Femur (tissue), 1 donor: Measurements from ENCODE around the gene P4HA2.

ENCODE experiments used
- DNase-seq: peaks from one replicate; pipeline ENCODE4 v3.0.0-alpha.2; 2017

P4HA2 gene

DNA sequence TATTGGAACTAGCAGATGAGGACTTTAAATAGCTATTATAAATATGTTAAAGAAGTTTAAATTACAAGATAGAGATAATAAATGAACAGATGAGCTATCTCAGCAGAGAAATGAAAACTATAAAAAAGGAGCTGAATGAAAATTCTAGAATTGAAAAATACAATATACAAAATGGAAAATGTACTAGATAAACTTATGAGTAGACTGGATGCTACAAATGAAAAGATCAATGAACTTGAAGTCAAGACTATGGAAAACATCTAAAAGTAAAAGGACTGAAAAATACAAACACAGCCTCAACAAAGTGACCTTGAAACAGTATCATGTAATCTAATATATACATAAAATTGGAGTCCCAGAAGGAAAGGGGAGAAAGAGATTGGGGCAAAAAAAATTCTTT is 19.2 kb upstream of the P4HA2 start:
- DNase-seq = no peak

DNA sequence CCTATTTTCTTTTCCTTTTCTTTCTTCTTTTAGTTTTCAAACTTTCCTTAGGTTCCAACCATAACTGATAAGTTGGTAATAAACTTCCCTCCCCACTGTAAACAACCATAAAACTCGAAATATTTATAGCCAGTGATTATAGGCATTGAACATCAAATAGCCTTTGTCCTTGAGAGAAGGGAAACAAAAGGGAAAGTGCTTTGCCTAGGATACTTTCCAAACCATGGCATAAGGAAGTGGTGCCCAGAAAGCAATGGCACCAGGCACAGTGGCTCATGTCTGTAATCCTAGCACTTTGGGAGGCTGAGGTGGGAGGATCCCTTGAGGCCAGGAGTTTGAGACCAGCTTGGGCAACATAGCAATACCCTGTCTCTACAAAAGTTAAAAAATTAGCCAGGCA is 17.9 kb upstream of the P4HA2 start:
- DNase-seq = no peak

DNA sequence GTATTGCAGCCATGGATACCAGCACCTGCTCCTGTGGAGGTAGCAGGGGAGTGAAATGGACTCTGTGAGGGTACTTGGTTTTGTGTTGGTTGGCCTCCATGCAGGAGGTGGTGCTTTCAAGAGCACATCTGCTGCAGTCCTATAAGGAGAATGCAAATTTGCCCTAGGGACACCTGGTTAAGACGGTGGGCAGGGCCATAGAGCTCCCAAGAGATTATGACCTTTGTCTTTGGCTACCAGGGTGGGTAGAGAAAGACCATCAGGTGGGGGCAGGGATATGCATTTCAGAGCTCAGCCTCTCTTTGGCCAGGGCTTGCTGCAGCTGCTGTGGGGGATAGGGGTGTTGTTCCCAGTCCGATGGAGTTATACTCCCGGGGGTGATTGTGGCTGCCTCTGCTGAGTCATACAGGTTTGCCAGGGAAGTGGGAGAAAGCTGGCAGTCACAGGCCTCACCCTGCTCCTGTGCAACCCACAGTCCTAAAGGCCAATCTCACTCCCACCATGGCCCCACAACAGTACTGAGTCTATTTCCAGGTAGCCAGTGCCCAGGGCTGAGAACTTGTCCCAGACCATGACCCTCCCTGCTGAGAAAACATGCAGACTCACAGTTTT is 15.8 kb upstream of the P4HA2 start:
- DNase-seq = peak; percentile 10

DNA sequence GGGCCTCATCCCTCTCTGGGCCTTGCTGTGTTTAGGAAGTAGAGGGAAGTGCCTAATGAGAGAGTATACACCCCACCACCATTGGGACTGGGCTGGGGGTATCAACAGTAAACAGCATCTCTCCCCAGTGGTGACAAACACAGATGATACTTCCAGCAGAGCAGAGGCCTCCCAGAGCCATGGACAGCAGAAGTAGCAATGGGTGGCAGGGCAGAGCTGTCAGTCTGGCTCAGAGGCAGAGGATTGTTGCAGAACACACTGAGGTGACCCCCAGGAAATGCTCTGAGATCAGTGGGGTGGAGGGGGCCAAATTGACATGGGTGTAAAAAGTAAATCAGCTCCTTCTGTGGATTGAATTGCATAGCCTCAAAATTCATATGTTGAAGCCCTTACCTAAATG is 12.1 kb upstream of the P4HA2 start:
- DNase-seq = peak; percentile 0

DNA sequence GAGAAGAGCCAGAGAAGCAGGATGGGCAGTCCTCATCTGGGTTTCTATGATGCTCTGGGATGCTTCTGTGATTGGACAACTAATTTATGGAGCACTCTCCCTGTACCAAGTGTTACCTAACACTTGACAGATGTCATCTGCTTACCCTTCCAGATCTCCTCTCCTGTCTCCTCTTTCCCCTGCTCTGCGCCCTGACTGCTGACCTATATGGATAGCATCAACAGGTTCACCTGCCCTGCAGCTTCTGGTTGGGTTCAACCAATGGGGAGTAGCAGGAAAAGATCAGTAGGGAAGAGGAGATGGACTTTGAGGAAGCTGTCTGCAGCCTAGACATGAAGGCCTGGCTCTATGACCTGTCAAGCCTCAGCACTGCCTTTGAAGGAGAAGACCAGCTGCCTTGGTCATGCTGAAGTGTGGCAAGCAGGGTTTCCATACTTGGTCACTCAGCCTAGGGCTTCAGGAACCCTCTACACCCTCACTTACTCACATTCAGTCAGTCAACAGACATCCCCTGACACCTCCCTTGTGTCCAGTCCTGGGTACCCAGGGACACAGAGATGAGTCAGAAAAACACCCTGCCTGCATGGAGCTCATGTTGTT is 11.3 kb upstream of the P4HA2 start:
- peak; percentile 13 for DNase-seq

DNA sequence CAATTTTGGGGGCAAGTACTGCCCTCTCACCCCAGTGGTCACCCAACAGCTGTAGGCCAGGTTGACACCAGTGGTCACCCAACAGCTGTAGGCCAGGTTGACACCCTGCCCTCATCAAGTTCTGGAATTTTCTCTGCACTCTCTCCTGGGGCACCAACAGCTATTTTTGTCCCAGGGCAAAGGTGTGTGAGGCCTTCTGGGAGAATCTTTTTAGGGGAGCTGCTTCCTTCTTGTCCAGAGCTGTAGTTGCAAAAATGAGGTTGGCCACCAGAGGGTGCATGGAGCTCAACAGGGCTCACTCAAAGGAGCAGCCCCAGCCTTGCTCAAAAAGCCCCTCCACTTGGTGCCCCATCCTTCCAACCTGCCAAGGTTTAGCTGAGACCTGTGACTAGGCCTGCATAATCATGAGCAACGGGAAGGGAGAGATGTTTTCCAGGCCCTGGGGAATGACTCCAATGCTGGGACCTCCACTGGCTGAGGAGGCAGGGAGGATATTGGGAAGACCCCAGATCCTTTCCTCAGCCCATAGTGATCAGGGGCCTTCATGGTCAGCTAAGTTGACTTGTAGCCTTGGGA is 10.6 kb upstream of the P4HA2 start:
- DNase-seq = peak; percentile 80

DNA sequence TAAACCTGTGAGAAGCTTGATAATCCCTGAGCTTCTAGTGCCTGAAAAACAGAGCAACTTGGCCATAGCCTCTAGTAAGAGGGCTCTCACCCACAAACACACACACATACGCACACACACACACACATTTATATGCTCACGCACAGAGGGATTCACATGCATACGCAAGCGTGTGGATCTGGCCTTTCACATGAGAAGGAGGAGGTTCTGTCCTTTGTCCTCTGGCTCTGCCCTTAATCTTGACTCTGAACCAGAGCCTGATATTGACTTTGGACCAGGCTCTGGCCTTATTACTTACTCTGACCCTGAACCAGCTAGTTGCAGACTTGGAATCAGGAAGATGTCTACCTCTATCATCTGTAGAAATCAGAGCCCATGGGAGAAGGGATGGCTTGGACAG is 10.0 kb upstream of the P4HA2 start:
- peak; percentile 15 for DNase-seq

DNA sequence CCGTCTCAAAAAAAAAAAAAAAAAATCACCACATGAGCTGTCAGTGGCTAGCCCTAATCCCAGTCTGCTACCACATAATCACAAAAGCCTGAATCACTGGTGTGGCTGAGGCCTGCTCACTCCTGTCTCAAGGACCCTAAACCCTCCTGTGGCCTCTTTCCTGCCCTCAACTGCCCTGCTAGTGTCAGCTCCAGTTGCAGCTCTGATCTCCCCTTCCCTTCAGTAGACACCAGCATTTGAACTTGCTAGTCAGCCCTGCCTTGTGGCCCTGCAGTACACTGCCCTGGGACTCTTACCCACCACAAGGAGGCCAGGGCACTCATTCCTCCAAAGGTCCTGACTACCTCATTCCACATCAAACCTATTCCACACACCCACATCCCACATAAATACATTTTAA is 9.5 kb upstream of the P4HA2 start:
- peak; percentile 56 for DNase-seq

DNA sequence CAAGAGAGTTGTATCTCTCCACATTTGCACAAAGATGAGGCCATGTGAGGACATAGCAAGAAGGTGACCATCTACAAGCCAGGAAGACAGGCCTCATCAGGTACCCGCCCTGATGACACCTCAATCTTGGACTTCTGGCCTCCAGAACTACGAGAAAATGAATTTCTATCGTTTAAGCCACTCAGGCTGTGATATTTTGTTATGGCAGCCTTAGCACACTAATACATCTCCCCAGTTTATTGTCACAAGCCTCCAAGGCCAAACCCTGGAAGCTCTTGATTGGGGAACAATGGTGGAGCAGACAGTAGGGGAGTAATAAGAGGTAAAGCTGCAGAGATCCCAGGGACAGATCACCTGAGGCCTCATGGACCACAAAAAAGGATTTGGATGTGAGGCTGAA is 7.7 kb upstream of the P4HA2 start:
- DNase-seq = peak; percentile 5

DNA sequence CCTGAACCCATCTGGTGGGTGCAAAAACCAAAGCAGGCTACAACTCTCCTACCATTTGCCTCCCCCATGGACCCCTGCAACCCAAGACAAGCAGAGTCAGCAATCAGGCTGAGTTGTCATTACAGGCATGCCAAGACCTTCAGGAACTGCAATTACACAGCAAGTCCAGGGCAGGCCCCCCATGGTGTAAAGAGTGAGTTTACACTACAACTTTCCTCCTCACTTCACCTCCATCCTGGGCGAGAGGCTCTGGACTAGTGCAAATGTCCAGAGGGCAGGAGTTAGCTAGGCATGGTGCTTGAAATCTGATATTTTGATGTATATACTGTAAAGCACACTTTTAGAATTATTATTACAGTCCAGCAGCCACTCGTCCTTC is 7.0 kb upstream of the P4HA2 start:
- peak; percentile 13 for DNase-seq

DNA sequence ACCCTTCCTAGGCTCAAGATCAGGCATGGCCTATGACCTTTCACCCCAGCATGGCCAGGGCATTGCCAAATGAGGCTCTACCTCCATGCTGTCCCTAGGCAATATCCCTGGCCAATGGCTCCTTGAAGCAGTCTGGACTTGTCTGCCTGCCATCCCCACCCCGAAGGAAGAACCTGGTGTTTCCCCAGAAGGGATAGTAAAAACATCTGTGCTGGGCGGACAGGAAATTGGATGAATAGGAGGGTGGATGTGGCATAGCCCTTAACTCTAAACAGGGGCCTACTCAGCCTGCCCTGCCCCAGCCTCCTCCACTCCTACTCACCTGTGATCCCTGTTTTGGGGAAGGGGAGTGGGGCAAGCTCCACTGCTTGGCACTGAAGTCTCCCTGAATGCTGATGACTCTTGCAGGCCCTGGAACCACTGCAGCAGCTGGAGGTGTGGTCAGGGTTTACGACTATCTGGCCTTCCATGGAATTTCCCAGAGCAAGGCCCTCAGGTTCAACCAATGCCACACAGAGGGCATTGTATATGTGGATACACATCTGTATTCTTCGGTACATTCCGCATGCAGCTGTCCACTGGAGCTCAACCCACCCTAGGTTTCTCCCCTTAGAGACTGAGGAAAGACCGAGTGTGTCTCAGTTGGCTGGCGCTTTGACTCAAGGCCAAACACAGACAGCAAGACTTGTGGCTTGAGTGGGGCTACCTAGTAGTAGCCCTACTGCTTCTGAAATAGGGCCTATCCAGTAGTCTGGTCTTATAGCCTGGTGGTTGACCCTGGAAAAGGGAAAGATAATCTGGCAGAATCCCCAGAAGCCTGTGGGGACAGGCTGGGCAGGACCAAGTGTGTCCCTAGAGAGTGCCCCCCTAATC is 6.4 kb upstream of the P4HA2 start:
- peak; percentile 20 for DNase-seq

DNA sequence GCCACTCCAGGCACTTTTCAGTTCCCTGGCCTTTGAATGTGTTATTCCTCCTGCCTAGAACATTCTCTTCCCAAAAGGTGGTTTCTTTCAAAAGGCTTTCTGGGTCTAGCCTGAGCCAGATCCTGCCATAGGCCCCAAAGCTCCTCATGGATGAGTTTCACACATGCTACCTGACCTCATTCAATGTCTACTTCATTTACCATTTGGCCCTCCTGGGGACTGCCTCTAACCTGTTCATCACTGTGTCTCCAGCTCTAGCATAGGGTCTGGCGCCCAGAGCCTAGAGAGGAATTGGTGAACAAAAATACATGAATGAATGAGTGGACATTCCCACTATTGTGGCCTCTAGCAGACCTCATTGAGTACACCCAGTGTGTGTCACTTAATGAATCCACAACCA is 5.4 kb upstream of the P4HA2 start:
- DNase-seq = peak; percentile 5

DNA sequence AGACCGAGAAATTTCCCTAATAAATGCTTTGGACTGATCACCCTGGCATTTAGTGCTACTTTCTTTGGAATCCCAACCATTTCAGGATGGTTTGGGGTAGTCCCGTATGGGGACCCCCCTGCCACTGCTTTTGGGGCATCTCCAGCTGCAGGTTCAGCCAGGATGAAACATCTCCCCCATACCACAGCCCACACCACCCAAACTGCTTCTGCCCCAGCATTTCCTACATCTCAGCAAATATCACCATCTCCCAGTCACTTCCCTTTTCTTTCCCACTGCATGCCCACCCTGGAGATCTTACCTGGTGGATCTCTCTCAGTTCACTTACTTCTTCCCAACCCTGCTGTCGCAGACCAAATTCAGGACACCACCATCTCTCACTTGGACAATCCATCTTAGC is 4.8 kb upstream of the P4HA2 start:
- DNase-seq = no peak

DNA sequence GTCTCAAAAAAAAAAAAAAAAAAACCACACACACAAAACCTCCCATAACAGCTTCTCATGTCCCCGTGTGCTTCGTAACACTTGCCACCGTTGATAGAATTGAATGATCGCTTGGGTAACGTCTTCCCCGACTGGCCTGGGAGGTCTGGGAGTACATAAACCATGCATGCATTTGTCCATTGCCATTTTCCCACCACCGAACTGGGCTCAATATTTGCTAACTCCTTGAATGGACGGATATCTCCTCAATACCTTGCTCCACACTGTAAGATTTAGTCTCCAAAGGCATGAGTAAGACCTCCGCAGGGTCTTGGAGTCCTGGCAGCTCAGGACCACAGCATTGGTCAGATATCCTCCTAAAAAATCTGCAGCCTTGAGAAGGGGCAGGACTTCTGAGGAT is 3.2 kb upstream of the P4HA2 start:
- peak; percentile 7 for DNase-seq

DNA sequence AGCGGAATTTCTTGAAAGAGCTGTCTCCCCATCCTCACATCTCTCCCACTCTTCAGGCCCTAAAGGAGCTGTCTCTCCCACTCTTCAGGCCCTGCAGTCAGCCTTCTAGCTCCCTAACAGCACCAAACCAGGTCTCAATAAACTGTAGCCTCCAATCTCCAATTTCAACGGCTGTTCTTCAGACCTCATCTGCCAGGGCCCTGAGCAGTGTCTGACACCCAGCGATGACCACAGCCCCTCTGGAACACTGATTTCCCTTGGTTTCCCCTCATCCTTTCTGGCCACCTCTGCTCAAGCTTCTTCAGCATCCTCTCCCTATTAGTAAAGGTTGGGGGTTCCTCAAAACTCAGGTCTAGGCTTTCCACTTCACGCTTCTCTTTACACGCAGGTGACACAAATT is 1.6 kb upstream of the P4HA2 start:
- peak; percentile 14 for DNase-seq

DNA sequence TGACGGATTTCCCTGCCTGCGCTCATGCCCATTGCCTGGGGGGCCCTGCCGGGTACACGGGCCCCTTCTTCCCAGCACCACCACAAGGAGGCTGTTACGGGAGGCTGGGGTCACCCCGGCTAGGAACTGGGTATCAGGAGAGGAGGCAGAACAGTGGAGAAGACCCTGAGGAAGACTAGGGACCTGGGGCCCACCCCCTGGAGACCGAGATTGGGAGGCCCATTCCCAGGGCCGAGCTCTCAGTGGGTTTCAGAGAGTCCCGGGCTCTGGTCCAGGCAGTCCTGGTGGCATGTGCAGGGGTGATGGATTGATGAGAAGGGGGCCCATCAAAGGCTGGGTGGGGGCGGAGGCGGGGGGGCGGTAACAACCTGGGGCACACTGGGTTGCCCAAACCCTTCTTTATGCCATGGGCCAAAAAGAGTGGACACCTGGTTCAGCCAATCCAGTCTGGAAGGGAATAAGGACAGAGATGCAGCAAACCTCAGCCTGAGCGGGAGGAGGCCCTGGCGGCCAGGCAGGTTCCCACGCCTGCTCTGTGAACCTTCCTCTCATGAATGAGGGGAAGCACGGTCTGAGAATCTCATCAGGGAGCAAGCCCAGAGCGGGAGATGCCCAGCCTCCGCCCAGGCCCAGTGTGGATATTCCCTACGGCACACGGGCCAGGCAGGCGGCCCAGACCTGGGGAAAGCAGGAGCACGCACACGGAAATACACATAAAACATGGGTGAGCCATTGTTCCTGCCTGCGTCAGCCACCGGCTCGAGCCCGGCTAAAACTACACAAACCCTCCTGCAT is 785 bp upstream of the P4HA2 start:
- peak; percentile 73 for DNase-seq

DNA sequence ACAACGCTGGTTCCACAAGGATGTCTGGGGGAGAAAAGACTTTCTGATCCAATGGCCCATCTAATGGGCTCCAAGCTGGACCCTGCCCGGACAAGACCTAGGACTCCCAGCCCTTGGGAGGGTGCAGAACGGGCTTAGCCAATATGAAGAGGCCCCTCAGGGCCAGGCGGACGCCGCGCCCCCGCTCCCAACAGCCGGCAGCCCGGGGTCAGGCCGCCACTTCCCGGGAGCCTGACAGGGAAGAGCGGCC is 493 bp downstream of the P4HA2 start:
- DNase-seq = no peak

DNA sequence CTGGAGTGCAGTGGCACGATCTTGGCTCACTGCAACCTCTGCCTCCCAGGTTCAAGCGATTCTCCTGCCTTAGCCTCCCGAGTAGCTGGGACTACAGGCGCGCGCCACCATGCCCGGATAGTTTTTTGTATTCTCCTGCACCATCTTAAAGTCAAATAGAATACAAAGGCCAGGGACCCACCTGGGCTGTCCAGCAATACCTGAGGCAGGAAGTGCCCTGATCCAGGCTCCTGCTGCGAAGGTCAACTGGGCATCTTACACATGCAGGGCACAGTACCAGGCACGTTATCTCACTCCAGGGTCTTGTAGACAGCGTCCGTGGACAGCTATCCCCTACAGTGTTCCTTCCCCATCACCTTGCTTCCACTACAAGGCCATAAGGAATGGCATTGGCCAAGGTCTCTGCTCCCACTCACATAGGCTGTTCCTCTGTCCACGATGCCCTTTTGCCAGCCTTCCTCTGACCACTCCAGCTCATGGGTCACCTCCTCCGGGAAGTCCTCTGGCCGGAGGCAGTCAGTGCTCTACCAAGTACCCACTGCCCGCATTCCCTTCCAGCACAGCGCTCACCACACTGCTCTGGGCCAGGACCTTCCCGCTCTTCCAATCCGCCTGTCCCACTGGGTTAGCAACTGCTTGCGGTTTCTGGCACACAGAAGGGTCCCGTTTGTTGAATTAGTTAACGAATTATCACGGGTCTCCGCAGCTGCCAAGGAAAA is 978 bp downstream of the P4HA2 start:
- peak; percentile 62 for DNase-seq

DNA sequence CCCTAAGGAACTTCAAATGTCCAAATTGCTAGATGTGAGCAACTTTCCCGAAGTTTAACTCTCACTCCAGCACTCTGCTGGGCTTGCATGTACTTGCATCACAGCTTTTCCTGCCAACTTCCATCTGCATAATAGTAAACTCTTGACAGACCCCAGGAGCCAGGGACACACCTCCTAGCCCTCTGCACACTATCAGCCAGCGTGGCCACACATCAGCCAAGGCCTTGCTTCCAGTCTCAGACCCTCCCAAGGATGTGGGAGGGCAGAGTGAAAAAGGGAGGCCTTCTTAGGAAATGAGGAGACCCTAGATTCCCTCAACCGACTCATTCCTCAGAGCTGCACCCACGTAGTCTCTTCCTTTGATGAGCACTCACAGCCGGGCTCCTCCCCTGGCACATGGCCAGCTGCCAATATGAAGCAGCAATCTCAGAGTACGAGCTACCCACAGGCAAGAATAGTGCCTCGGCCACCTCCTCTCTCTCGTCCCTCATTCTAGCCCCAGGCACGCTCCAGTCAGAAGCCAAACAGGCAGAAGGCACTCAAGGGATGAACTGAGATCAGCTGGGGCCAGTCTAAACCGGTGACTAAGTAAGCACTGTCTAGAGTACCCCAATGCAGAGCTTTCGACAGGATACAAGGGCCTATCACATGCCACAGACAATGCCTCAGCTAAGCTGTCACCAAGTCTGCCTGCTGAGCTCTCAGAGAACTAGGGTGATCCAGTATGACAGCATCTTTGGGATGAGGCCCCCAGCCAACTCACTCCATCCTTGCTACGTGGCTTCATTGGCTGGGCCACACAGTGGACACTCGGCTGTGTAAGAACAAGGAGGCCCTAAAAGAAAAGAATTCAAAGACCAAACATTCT is 2.3 kb downstream of the P4HA2 start:
- peak; percentile 83 for DNase-seq

DNA sequence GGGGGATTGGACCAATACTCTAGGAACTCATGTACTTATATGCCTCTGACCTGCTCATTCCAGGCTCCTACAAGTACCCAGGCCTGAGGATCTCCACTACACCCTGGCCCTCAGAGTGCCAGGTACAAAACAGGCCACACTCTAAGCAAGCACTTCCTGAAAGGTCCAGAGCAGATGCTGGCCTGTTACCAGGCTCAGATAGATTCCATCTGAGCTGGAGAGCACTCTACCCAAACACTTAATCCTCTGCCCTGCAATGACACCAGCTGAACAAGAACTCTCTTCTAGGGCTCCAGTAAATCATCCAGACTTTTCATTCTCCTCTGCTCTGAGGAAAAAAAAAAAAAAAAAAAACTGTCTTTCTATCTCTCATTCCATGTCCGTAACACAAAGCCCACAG is 2.9 kb downstream of the P4HA2 start:
- DNase-seq = peak; percentile 30

DNA sequence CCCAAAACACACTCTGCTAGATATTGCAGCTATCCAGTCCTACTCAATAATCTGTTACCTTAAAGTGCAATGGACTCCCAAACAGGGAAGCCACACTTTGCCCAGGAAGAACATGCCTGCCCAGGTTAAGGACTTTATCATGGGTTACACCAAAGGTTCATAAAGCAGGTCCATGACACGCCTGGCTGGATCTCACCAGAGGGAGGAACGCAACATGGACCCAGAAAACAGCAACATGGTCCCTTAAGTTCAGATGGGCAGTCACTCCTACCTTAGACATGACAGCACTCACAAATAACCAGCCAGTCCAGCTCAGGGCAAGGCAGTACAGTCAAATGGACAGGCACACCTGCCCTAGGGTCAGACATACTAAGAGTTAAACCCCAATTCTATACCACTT is 3.8 kb downstream of the P4HA2 start:
- peak; percentile 7 for DNase-seq

DNA sequence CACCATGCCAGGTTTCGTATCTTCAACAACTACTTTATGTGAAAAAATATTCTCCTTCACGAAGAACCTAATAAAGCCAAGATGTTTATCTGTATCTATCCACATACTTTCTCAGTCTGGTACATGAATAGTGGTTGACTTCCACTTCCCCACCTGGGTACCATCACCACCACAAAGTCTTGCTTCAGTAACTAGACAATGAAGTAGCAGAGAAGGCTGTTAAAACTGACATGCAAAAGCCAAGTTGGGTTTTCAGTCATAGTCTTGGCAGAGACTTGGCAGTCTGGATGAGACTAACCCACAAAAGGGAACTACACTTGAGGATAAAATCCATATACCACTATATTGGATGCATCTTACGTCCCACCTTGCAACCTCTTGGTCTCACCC is 5.0 kb downstream of the P4HA2 start:
- peak; percentile 10 for DNase-seq
